NCI-H146 (cell line): Measurements from ENCODE around the gene DACH1.

Experiments used
- DNase-seq: peaks from one replicate; lab custom pipeline; 2025; lab: John Stamatoyannopoulos, UW

DACH1 gene

GRCh38 chr13:71624653-71625600, 242.1 kb downstream of the DACH1 start:
- DNase-seq, result peak; percentile 97

- DNase-seq, result peak; percentile 97
Measured at GRCh38 chr13:71621174-71622124, 245.6 kb downstream of the DACH1 start.

- DNase-seq, result no peak
Measured at GRCh38 chr13:71619096-71619495, 247.9 kb downstream of the DACH1 start.

DNA sequence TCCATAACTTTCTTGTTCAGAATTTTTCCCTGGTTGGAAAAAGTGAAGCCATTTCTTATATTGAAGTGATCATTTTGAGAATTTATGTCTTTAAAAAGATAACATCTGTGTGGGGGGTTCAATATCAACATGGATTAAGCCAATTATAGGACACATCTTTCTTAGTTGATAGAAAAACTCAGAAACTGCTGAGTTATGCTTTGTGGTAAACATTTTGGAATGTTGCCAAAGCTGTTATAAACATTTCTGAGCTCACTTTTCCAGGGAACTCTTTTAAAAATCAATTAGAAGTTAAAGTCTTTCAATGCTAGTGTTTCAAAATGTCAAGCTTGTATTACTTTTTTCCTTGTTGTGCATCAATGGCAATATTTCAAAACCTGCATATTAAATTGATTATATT, 248.8 kb downstream of the DACH1 start:
- DNase-seq, result no peak

GRCh38 chr13:71617265-71617664, 249.7 kb downstream of the DACH1 start:
- DNase-seq, result no peak

- DNase-seq, result no peak
Measured at GRCh38 chr13:71613066-71613745, 253.8 kb downstream of the DACH1 start.

- no peak for DNase-seq
Measured at GRCh38 chr13:71611292-71611691, 255.7 kb downstream of the DACH1 start.

GRCh38 chr13:71610876-71611275, 256.1 kb downstream of the DACH1 start:
- DNase-seq, result no peak

- no peak for DNase-seq
Measured at GRCh38 chr13:71609271-71609670, 257.7 kb downstream of the DACH1 start.

DNA sequence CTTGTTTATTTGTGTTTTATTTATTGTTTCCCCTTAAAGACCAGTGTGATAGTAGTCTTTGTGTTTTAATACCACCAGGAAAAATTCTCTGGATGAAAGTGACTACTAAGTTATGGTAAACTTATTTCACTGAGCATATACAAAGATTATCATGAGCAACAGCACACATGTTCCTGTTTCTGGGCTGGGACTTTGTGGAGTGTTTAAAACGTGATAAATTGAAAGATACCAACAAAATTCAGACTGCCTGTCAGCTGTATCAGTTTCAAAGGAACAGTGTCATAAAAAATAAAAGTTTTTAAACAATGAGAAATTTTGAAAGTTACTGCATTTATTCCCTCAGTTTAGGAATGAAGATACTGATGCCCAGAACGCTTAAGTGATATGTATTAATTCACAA, 259.4 kb downstream of the DACH1 start:
- DNase-seq, result no peak

GRCh38 chr13:71606818-71607217, 260.2 kb downstream of the DACH1 start:
- DNase-seq, result peak; percentile 15

- DNase-seq, result peak; percentile 10
Measured at GRCh38 chr13:71605744-71606143, 261.3 kb downstream of the DACH1 start.

DNA sequence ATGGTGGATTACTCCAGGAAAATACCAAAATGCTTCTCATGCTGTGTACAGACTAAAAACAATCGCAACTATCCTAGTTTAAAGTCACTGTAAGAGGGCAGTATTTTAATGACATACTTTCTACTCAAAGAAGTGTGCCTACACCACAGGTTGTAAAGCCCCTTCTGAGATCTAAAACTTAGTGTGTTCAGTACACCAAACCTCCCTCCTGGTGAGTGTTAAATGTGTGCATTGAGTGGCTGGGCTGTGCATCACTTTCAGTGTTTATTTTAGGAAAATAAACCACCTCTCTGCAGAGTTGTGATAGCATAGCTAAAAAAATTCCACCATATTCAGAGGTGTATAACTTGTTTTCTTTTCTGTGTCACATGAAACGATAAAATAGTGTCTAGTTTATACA, 263.7 kb downstream of the DACH1 start:
- peak; percentile 26 for DNase-seq

DNA sequence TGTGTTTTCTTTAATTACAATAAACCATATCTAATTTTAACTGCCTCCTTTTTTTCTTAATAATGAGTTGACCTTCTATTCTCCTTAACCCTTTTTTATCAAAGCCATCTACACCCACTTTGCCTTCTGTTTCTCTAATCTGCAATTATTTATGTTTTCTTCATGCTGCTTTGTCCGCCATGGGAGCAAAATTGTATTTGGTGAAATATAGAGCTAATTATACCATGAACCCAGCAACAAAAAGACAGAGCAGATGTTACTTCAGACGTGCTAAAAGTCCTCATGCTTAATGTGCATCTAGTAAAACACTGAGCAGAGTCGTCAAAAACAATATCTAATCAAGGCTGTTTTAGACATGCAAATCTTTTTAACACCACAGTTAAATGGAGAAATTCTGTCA, 264.7 kb downstream of the DACH1 start:
- peak; percentile 71 for DNase-seq

- DNase-seq, result no peak
Measured at GRCh38 chr13:71597150-71597549, 269.9 kb downstream of the DACH1 start.

DNA sequence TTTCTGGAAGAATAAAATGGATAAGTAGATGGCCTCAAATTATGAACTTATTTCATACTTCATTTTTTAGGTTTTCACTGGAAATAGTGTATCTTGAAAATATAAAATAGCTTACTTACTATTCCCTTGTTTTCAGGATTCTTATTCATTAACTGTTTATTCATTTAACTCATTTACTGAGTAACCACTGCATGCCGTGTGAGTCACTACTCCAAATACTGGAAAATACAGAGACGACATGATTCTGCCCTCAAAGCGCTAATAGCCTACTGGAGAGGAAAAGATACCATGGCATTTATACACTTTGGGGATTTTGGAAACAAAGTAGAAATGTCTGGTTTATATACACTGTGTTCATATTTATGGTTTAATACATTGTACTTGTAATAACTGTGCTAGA, 270.9 kb downstream of the DACH1 start:
- DNase-seq, result no peak

GRCh38 chr13:71593566-71593965, 273.4 kb downstream of the DACH1 start:
- DNase-seq, result no peak

DNA sequence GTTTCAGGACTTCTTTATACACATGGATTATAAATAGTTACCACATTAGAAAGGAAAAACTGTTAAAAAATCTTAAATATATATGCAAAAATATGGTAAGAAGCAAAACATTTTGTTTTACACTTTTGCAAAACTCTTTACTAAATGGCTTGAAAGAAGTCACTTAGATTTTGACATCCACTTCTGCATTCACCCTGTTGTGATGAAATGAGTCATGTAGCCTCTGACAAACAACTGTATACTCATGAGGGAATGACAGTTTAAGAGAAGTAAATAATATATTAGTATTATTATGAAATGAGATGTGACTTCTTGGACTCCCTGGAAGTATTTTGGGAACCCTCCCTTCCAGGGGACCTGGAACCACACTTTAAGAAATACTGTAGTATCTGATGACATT, 275.6 kb downstream of the DACH1 start:
- no peak for DNase-seq

DNA sequence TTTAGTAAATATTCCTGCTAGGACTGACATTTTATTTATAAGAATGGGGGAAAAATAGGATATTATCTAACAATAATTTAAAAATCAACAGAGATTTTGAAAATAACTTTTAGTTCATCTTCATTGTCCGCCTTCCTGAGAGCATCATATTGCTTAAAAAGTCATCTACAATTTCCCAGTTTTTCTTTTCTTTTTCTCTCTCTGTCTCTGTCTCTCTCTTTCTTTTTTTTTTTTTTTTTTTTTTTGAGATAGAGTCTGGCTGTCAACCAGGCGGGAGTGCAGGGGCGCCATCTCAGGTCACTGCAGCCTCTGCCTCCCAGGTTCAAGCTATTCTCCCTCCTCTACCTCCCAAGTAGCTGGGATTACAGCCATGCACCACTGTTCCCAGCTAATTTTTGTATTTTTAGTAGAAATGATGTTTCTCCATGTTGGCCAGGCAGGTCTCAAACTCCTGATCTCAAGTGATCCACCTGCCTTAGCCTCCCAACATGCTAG, 276.3 kb downstream of the DACH1 start:
- DNase-seq, result no peak

GRCh38 chr13:71589032-71589431, 278.0 kb downstream of the DACH1 start:
- peak; percentile 18 for DNase-seq

DNA sequence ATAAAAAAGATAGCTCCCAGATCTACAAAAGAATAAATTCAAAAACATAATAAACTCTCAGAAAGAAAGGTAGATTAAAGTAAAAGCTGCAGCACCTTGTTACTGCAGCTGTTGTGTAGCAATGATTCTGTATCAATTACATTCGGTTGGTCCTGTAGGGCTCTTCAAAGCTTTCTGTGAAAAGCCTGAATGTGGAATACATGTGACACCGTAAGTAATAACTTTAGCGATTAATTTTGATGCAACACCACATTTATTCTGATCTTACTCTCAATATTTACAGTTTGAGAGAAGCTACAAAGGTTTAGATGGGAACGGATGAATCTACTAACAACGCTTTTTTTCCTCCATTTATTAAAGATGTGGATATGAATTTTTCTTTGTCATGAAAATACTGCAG, 279.2 kb downstream of the DACH1 start:
- DNase-seq, result peak; percentile 9

GRCh38 chr13:71587193-71587592, 279.8 kb downstream of the DACH1 start:
- no peak for DNase-seq
